Activated T-helper 2 cell treated with anti-CD3 and anti-CD28 coated beads, Interferon-gamma antibody, Interleukin-2, Interleukin-4, amounts not matched to agents 10 μg/mL and 5 μg/mL and 100 μg/mL, durations not matched to agents 14 hours and 24 hours and 36 hours (primary cell): Measurements from ENCODE around the gene NET1. TPM values are rescaled to one million over a fixed set of nuclear protein-coding genes. Genes with fewer than 3 reads are reported as not detected.
"Not testable (repeated sequence)": the region's sequence is repeated elsewhere in the genome, so short reads cannot be mapped to it uniquely, and the experiment has no call there.

ENCODE experiments used
- DNase-seq: peaks from one replicate; pipeline ENCODE4 v3.0.0; 2021; ENCODE audit warnings: low spot score
- H3K27ac Mint-ChIP-seq: one replicate; pipeline ENCODE4 v1.8.0; 2021; ENCODE audit warnings: mixed read lengths
- H3K27me3 Mint-ChIP-seq: one replicate; pipeline ENCODE4 v1.8.0; 2021; ENCODE audit warnings: low read depth, mixed read lengths
- H3K36me3 Mint-ChIP-seq: one replicate; pipeline ENCODE4 v1.8.0; 2021; ENCODE audit warnings: low read depth, mixed read lengths
- H3K4me1 Mint-ChIP-seq: one replicate; pipeline ENCODE4 v1.8.0; 2021; ENCODE audit warnings: low read depth, mixed read lengths
- H3K4me3 Mint-ChIP-seq: one replicate; pipeline ENCODE4 v1.8.0; 2021; ENCODE audit warnings: low read depth, mild to moderate bottlenecking, moderate library complexity, mixed read lengths
- H3K9me3 Mint-ChIP-seq: one replicate; pipeline ENCODE4 v1.8.0; 2021; ENCODE audit warnings: mixed read lengths
- intact Hi-C: fragments of 100-400 bp; cut with micrococcal nuclease; formaldehyde crosslinking; loops from one replicate; pipeline ENCODE4 v1.15.1; 2023
- total RNA-seq: library from RNA; stranded (reverse); gene quantifications from 2 replicates; pipeline ENCODE4 v1.2.3, GENCODE V29; 2022

Gene NET1
- total RNA-seq = 41.3 and 43.3 TPM in 2 replicates

DNA sequence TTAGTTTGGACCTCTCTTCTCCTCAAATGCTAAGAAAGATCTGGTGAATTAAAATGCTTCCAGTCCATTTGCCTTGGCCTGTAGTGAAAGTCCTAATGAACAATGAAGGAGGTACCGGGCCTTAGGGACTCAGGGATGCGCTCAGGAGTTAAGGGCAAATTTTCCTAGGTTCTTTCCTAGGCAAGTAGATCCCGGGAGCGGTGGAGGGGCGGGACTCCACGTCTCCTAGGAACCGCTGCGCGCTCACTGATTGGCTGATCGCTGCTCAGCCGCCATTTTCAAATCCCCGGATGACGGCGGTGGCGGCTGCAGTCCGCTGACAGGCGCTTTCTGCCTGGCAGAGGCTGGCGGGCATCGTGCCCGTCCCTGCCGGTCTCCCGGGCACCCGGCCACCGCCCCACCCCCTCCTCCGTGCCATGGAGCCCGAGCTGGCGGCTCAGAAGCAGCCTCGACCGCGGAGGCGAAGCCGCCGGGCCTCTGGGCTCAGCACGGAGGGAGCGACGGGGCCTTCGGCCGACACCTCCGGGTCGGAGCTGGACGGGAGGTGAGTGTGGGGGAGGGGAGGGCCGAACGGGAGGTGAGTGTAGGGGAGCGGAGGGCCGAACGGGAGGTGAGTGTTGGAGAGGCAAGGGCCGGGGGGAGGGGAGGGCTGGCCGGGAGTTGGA is at the start of gene NET1:
NET1 (plus strand) TSS at position 281 of the 665 bp plus-strand sequence; CDS start at position 417, 136 bp downstream.
- Mint-ChIP-seq H3K27me3 (peaks cover 22% of the 10 kb centered on the region), H3K9me3 (peaks cover 1% of the 10 kb centered on the region), H3K4me1 (peaks cover 10% of the 10 kb centered on the region), H3K27ac (no peak within 1 kb of the TSS), H3K4me3 (peak within 1 kb of the TSS; percentile 82), H3K36me3 (peaks cover 12% of the 10 kb centered on the region)
- DNase-seq = peak; percentile 71
- intact Hi-C loops = no loop called here

DNA sequence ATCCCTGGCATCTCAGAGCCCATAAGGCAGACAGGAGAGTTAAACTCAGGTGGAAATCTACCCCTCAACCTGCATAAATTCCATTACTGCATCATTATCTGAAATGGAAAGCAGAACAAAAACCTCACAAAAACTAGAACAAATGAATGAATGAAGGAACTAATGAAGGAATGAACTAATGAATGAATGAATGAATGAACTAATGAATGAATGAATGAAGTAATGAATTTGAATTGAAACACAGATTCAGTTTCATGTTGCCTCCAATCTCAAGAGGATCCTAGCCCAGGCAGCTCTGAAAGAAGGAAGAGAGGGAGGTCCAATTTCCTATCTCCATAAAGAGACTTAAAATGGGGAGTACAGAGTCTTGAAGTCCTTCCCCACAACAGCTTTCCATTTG is 49.5 kb upstream of the NET1 start:
- Mint-ChIP-seq H3K4me3 (no peak overlapping the region), H3K27me3 (peaks cover 15% of the 10 kb centered on the region), H3K9me3 (no peaks in the 10 kb centered on the region)

DNA sequence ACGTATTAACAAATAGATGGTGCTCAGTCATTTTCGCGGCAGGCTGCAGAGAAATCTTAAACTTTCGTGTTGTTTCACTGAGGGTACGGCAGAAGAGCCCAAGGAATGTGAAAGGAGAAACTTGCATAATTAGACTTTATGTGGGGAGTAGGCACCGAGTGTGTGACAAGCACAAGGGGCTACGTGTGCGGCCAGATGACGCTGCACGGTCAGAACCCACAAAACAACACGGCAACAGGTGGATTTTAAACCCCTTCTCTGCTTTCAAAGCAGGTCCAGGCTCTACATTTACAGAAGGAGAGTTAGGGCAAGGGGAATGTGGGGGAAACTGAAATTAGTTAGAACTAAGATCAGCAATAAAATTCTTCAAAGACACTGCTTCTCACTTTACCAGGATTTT is 48.0 kb upstream of the NET1 start:
- no peak for DNase-seq
- H3K9me3 Mint-ChIP-seq = no peaks in the 10 kb centered on the region
- no peaks in the 10 kb centered on the region for H3K36me3 Mint-ChIP-seq
- H3K27ac Mint-ChIP-seq = no peak overlapping the region
- H3K4me1 Mint-ChIP-seq = no peaks in the 10 kb centered on the region
- intact Hi-C loops = no loop called here
- H3K27me3 Mint-ChIP-seq = peaks cover 15% of the 10 kb centered on the region
- no peak overlapping the region for H3K4me3 Mint-ChIP-seq

More for the DNA sequence above, 49.5 kb upstream of the NET1 start:
- intact Hi-C loops = no loop called here
- H3K36me3 Mint-ChIP-seq = no peaks in the 10 kb centered on the region
- H3K4me1 Mint-ChIP-seq = no peaks in the 10 kb centered on the region
- no peak overlapping the region for H3K27ac Mint-ChIP-seq
- no peak for DNase-seq

DNA sequence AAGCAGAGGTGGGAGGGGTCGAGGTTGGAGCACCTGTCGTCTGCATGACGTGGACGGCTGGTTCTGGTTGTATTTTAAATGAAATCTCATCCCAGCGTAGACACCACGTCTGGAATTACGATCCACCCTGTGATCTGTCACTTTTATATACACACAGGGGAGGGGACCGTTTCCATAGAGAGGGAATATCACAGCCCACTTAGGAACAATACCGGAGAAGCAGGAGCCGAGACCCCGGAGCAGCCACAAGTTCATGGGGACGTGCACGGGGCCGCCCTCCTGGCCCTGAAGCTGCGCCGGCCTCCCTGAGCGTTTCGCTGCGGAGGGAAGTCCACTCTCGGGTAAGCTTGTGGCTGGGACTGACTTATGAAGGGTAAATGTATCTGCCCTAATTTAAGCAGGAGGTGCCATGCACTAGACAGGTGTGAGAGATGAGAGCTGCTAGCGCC is 47.4 kb upstream of the NET1 start, which contains the start of gene UCN3:
UCN3 (plus strand) TSS at position 77 of the 449 bp plus-strand sequence. CDS start 8,755 bp downstream, outside the sequence.
- H3K4me3 Mint-ChIP-seq = no peak within 1 kb of the TSS
- intact Hi-C loops = no loop called here
- H3K36me3 Mint-ChIP-seq = no peaks in the 10 kb centered on the region
- H3K4me1 Mint-ChIP-seq = no peaks in the 10 kb centered on the region
- H3K27ac Mint-ChIP-seq = no peak within 1 kb of the TSS
- DNase-seq = no peak
- peaks cover 15% of the 10 kb centered on the region for H3K27me3 Mint-ChIP-seq
- peaks cover 5% of the 10 kb centered on the region for H3K9me3 Mint-ChIP-seq

DNA sequence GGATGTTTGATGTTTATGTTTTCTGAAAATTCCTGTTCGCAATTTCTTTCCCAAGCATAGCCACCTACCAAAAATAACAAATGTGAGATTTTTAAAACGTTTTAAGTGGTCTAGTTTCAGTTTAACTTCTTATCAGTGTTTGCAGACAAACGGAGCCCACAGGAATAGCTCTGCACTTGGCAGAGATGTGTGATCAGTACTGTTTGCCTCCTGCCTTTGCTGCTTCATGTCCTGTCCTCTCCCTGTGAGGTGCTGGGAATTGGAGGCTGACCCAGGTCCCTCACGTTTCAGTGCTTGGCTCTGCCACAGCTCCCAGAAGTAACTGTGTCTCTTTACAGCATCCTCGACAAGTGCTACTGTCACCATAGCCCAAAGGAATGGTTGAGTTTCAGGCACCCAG is 46.4 kb upstream of the NET1 start:
- H3K4me1 Mint-ChIP-seq = no peaks in the 10 kb centered on the region
- H3K27me3 Mint-ChIP-seq = peaks cover 13% of the 10 kb centered on the region
- peaks cover 15% of the 10 kb centered on the region for H3K9me3 Mint-ChIP-seq
- intact Hi-C loops = no loop called here
- no peaks in the 10 kb centered on the region for H3K36me3 Mint-ChIP-seq
- no peak overlapping the region for H3K4me3 Mint-ChIP-seq
- H3K27ac Mint-ChIP-seq = no peak overlapping the region
- DNase-seq = no peak

GRCh38 chr10:5369362-5370158 is 42.8 kb upstream of the NET1 start:
- H3K4me1 Mint-ChIP-seq = no peaks in the 10 kb centered on the region
- H3K4me3 Mint-ChIP-seq = no peak overlapping the region
- peaks cover 7% of the 10 kb centered on the region for H3K27me3 Mint-ChIP-seq
- H3K27ac Mint-ChIP-seq = no peak overlapping the region
- peaks cover 17% of the 10 kb centered on the region for H3K9me3 Mint-ChIP-seq
- H3K36me3 Mint-ChIP-seq = no peaks in the 10 kb centered on the region
- no peak for DNase-seq
- intact Hi-C loops = no loop called here

DNA sequence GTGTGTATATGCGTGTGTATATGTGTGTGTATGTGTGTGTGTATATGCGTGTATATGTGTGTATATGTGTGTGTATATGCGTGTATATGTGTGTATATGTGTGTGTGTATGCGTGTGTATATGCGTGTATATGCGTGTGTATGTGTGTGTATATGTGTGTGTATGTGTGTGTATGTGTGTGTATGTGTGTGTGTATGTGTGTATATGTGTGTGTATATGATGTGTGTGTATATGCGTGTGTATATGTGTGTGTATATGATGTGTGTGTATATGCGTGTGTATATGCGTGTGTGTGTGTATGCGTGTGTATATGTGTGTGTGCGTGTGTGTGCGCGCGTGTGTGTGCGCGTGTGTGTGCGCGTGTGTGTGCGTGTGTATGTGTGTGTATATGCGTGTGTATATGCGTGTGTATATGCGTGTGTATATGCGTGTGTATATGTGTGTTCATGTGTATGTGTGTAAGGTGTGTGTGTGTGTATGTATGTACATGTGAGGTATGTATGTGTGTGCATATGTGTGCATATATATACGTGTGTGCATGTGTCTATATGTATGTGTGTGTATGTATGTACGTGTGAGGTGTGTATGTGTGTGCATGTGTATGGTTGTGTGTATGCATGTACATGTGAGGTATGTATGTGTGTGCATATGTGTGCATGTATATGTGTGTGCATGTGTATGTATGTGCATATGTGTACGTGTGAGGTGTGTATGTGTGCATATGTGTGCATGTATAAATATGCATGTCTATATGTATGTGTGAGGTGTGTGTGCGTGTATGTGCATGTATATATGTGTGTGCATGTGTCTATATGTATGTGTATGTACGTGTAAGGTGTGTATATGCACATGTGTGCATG is 41.6 kb upstream of the NET1 start:
- Mint-ChIP-seq H3K36me3 (no peaks in the 10 kb centered on the region), H3K4me3 (no peak overlapping the region), H3K27me3 (peaks cover 7% of the 10 kb centered on the region), H3K9me3 (peaks cover 17% of the 10 kb centered on the region), H3K4me1 (no peaks in the 10 kb centered on the region), H3K27ac (no peak overlapping the region)
- intact Hi-C loops = no loop called here
- no peak for DNase-seq

- no peaks in the 10 kb centered on the region for H3K4me1 Mint-ChIP-seq
- H3K27me3 Mint-ChIP-seq = no peaks in the 10 kb centered on the region
- H3K4me3 Mint-ChIP-seq = no peak overlapping the region
- DNase-seq = no peak
- peaks cover 17% of the 10 kb centered on the region for H3K9me3 Mint-ChIP-seq
- intact Hi-C loops = no loop called here
- H3K36me3 Mint-ChIP-seq = no peaks in the 10 kb centered on the region
- no peak overlapping the region for H3K27ac Mint-ChIP-seq
These were observed 39.0 kb upstream of the NET1 start for GRCh38 chr10:5373307-5373706.

GRCh38 chr10:5373891-5374611 is 38.3 kb upstream of the NET1 start:
- no peaks in the 10 kb centered on the region for H3K36me3 Mint-ChIP-seq
- H3K27me3 Mint-ChIP-seq = no peaks in the 10 kb centered on the region
- no peak overlapping the region for H3K27ac Mint-ChIP-seq
- no peaks in the 10 kb centered on the region for H3K4me1 Mint-ChIP-seq
- no peak for DNase-seq
- intact Hi-C loops = no loop called here
- H3K9me3 Mint-ChIP-seq = peaks cover 17% of the 10 kb centered on the region
- H3K4me3 Mint-ChIP-seq = no peak overlapping the region

- Mint-ChIP-seq H3K9me3 (peaks cover 4% of the 10 kb centered on the region), H3K27me3 (no peaks in the 10 kb centered on the region), H3K36me3 (no peaks in the 10 kb centered on the region), H3K4me3 (no peak overlapping the region), H3K27ac (no peak overlapping the region), H3K4me1 (no peaks in the 10 kb centered on the region)
- no peak for DNase-seq
- intact Hi-C loops = no loop called here
These were observed 35.9 kb upstream of the NET1 start for GRCh38 chr10:5376450-5376849.

DNA sequence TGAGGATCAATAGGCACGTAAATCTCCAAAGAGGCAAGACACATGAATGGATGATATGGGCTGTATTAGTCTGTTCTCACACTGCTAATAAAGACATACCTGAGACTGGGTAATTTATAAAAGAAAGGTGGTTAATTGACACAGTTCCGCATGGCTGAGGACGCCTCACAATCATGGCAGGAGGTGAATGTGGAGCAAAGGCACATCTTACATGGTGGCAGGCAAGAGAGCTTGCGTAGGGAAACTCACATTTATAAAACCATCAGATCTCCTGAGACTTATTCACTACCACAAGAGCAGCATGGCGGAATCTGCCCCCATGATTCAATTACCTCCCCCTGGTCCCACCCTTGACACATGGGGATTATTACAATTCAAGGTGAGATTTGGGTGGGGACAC is 33.2 kb upstream of the NET1 start:
- DNase-seq, H3K27ac Mint-ChIP-seq, H3K36me3 Mint-ChIP-seq, intact Hi-C loops, H3K9me3 Mint-ChIP-seq, H3K27me3 Mint-ChIP-seq, H3K4me1 Mint-ChIP-seq, H3K4me3 Mint-ChIP-seq: not testable (repeated sequence)

DNA sequence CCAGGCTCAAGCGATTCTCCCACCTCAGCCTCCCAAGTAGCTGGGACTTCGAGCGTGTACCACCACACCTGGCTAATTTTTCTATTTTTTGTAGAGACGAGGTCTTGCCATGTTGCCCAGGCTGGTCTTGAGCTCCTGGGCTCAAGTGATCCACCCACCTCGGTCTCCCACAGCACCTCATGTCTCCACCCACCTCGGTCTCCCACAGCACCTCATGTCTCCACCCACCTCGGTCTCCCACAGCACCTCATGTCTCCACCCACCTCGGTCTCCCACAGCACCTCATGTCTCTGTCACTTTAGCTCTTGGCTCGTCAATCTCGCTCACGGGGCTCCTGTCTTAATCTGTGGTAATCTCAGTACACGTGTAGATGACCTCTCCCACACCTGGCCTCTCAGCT is 32.0 kb upstream of the NET1 start:
- H3K27me3 Mint-ChIP-seq, H3K4me1 Mint-ChIP-seq, H3K27ac Mint-ChIP-seq: not testable (repeated sequence)

More for the DNA sequence above, 32.0 kb upstream of the NET1 start:
- H3K4me3 Mint-ChIP-seq, H3K36me3 Mint-ChIP-seq, H3K9me3 Mint-ChIP-seq, DNase-seq: not testable (repeated sequence)
- intact Hi-C loops = loop anchor here (10.0 kb wide), 2 partner anchors 86 to 566 kb away; no protein-coding TSS in a partner anchor
